Gastroesophageal sphincter (tissue), 4 donors: ENCODE data around the gene HAX1. TPM values are rescaled to one million over a fixed set of nuclear protein-coding genes. Genes with fewer than 3 reads are reported as not detected.

Source experiments
- ATAC-seq: fragments of 150-250 bp; one replicate; pipeline ENCODE4 v1.9.1; 2016; ENCODE audit warnings: mild to moderate bottlenecking, moderate library complexity
- H3K27ac ChIP-seq, 4 donors: fragments of 200-600 bp; sonication (generic) in 3 of 4; 1 replicate in 3 of 4; 2 replicates in 1 of 4; pipeline ENCODE4 v1.5.1; 2016 to 2019
- H3K27me3 ChIP-seq: fragments of 200-600 bp; sonication (generic); one replicate; pipeline ENCODE4 v1.5.1; 2019
- H3K36me3 ChIP-seq, 2 donors: fragments of 200-600 bp; sonication (generic); one replicate each; pipeline ENCODE4 v1.5.1; 2019; ENCODE audit warnings: control low read depth in 1 of 2
- H3K4me1 ChIP-seq, 3 donors: fragments of 200-600 bp; sonication (generic); 1 replicate in 2 of 3; 2 replicates in 1 of 3; pipeline ENCODE4 v1.5.1; 2016 to 2019; ENCODE audit warnings: control low read depth in 2 of 3
- H3K4me3 ChIP-seq, 2 donors: fragments of 200-600 bp; sonication (generic); one replicate each; pipeline ENCODE4 v1.5.1; 2019; ENCODE audit warnings: mild to moderate bottlenecking in 1 of 2, moderate library complexity in 1 of 2
- H3K9me3 ChIP-seq, 3 donors: fragments of 200-600 bp; sonication (generic); one replicate each; pipeline ENCODE4 v1.5.1; 2017 to 2019; ENCODE audit warnings: control low read depth in 2 of 3
- CTCF ChIP-seq, 4 experiments: fragments of 200-600 bp in 2 of 4; fragments of 450-650 bp in 2 of 4; sonication (generic) in 1 of 4; IDR thresholded peaks; one replicate each; pipeline ENCODE4 v1.5.1; 2017 to 2019; ENCODE audit warnings: antibody characterized with exemption in 4 of 4, mild to moderate bottlenecking in 2 of 4, moderate library complexity in 2 of 4
- EP300 ChIP-seq: sonication (generic); formaldehyde crosslinking; IDR thresholded peaks from one replicate; pipeline ENCODE4 v1.6.1; 2017; ENCODE audit warnings: antibody characterized with exemption, mild to moderate bottlenecking
- POLR2A ChIP-seq, 2 donors: fragments of 450-650 bp; IDR thresholded peaks; one replicate each; pipeline ENCODE4 v1.6.1; 2017; ENCODE audit warnings: antibody characterized with exemption in 2 of 2, mild to moderate bottlenecking in 2 of 2, moderate library complexity in 1 of 2
- POLR2AphosphoS5 ChIP-seq: sonication (generic); formaldehyde crosslinking; IDR thresholded peaks from one replicate; pipeline ENCODE4 v1.6.1; 2017; ENCODE audit warnings: antibody characterized with exemption
- WGBS, 2 donors: methylation state at CpG; one replicate each; pipeline ENCODE4 v1.1.5; 2018; ENCODE audit warnings: low coverage in 1 of 2; 5-methylcytosine and 5-hydroxymethylcytosine counted together
- total RNA-seq, 4 donors: library from RNA; depleted of rRNA; stranded (reverse); fragments of >200 nt; gene quantifications; one replicate each; pipeline ENCODE4 v1.1.0, GENCODE V29; 2016

HAX1 gene
- total RNA-seq, 4 donors from 2014 or later = 86.7 to 128 (median 120) TPM

GRCh38 chr1:154236855-154237254, 35.6 kb upstream of the HAX1 start:
- Histone ChIP-seq H3K4me1 (peaks cover 0 to 4% (median 0%) of the 10 kb centered on the region in 3 donors), H3K36me3 (peaks cover 0 to 98% of the 10 kb centered on the region in 2 donors), H3K9me3 (no peaks in the 10 kb centered on the region), H3K27ac (no peak overlapping the region), H3K4me3 (no peak overlapping the region), H3K27me3 (no peaks in the 10 kb centered on the region)
- no peak for TF ChIP-seq POLR2AphosphoS5
- TF ChIP-seq CTCF (IDR thresholded peaks at IDR 0.05) = no peak
- TF ChIP-seq POLR2A (IDR thresholded peaks at IDR 0.05) = no peak
- TF ChIP-seq EP300 = no peak
- ATAC-seq = no peak
- 83 to 86% methylated on average over 4 of the region's 4 CpGs for WGBS, 2 donors

GRCh38 chr1:154237435-154237834, 35.0 kb upstream of the HAX1 start:
- no peak for TF ChIP-seq CTCF (IDR thresholded peaks at IDR 0.05)
- TF ChIP-seq POLR2AphosphoS5 = no peak
- TF ChIP-seq EP300 = no peak
- TF ChIP-seq POLR2A (IDR thresholded peaks at IDR 0.05) = no peak
- Histone ChIP-seq H3K4me1 (peaks cover 0 to 7% (median 0%) of the 10 kb centered on the region in 3 donors), H3K36me3 (peaks cover 0 to 98% of the 10 kb centered on the region in 2 donors), H3K27ac (no peak overlapping the region), H3K9me3 (no peaks in the 10 kb centered on the region), H3K27me3 (no peaks in the 10 kb centered on the region), H3K4me3 (no peak overlapping the region)
- 73 to 90% methylated on average over 2 of the region's 2 CpGs for WGBS, 2 donors
- no peak for ATAC-seq

GRCh38 chr1:154237880-154238506, 34.4 kb upstream of the HAX1 start:
- WGBS, 2 donors = 84 to 89% methylated on average over 6 of the region's 6 CpGs
- Histone ChIP-seq H3K36me3 (peaks cover 0 to 98% of the 10 kb centered on the region in 2 donors), H3K4me3 (no peak overlapping the region), H3K9me3 (no peaks in the 10 kb centered on the region), H3K4me1 (peaks cover 0 to 7% (median 0%) of the 10 kb centered on the region in 3 donors), H3K27me3 (no peaks in the 10 kb centered on the region), H3K27ac (no peak overlapping the region)
- TF ChIP-seq POLR2AphosphoS5 = no peak
- no peak for TF ChIP-seq POLR2A (IDR thresholded peaks at IDR 0.05)
- no peak for TF ChIP-seq CTCF (IDR thresholded peaks at IDR 0.05)
- no peak for TF ChIP-seq EP300
- ATAC-seq = no peak

- TF ChIP-seq EP300 (no peak), CTCF (IDR thresholded peaks at IDR 0.05) (no peak), POLR2A (IDR thresholded peaks at IDR 0.05) (no peak), POLR2AphosphoS5 (no peak)
- WGBS, 2 donors = 68 to 81% methylated on average over 3 of the region's 3 CpGs
- H3K27ac ChIP-seq = no peak overlapping the region
- peaks cover 0 to 7% (median 0%) of the 10 kb centered on the region in 3 donors for H3K4me1 ChIP-seq
- H3K36me3 ChIP-seq = peaks cover 3 to 98% of the 10 kb centered on the region in 2 donors
- H3K9me3 ChIP-seq = no peaks in the 10 kb centered on the region
- no peaks in the 10 kb centered on the region for H3K27me3 ChIP-seq
- H3K4me3 ChIP-seq = no peak overlapping the region
- ATAC-seq = no peak
Observed at GRCh38 chr1:154239491-154239890, 32.9 kb upstream of the HAX1 start.

GRCh38 chr1:154240294-154240833, 32.1 kb upstream of the HAX1 start:
- Histone ChIP-seq H3K4me3 (no peak overlapping the region), H3K27me3 (no peaks in the 10 kb centered on the region), H3K9me3 (no peaks in the 10 kb centered on the region), H3K27ac (no peak overlapping the region), H3K4me1 (peaks cover 0 to 7% (median 0%) of the 10 kb centered on the region in 3 donors), H3K36me3 (peaks cover 7 to 98% of the 10 kb centered on the region in 2 donors)
- 86 to 87% methylated on average over 3 of the region's 3 CpGs for WGBS, 2 donors
- TF ChIP-seq POLR2A (IDR thresholded peaks at IDR 0.05) (no peak), POLR2AphosphoS5 (no peak)
- ATAC-seq = no peak
